Adrenal gland (tissue), 12 donors: Measurements from ENCODE around the gene PASD1. TPM values are rescaled to one million over a fixed set of nuclear protein-coding genes. Genes with fewer than 3 reads are reported as not detected.

Experiments
- DNase-seq, 7 donors: peaks; one replicate each; pipeline ENCODE4 v3.0.0-alpha.2; 2019 to 2020
- H3K27ac ChIP-seq, 5 donors: fragments of 200-600 bp; sonication (generic) in 4 of 5; 1 replicate in 3 of 5; 2 replicates in 2 of 5; pipeline versions ENCODE4 v1.5.1 to v1.8.0; 2016 to 2020; ENCODE audit warnings: mild to moderate bottlenecking in 1 of 5
- H3K27me3 ChIP-seq: fragments of 200-600 bp; 2 replicates; pipeline ENCODE4 v1.8.0; 2021
- H3K36me3 ChIP-seq, 2 donors: fragments of 200-600 bp; replicated peaks in 1 of 2; 1 replicate in 1 of 2; 2 replicates in 1 of 2; pipeline versions ENCODE4 v1.5.1 to v1.8.0; 2018 to 2022
- H3K4me1 ChIP-seq, 2 donors: fragments of 200-600 bp; replicated peaks in 1 of 2; 1 replicate in 1 of 2; 2 replicates in 1 of 2; pipeline versions ENCODE4 v1.5.1 to v1.8.0; 2018 to 2021
- H3K4me3 ChIP-seq, 4 donors: fragments of 200-600 bp; sonication (generic) in 3 of 4; one replicate each; pipeline ENCODE4 v1.5.1; 2016 to 2018
- H3K9me3 ChIP-seq, 3 donors: fragments of 200-600 bp; sonication (generic) in 1 of 3; replicated peaks in 1 of 3; 1 replicate in 2 of 3; 2 replicates in 1 of 3; pipeline versions ENCODE4 v1.5.1 to v1.8.0; 2016 to 2021
- POLR2A ChIP-seq, 2 donors: fragments of 450-650 bp; IDR thresholded peaks; one replicate each; pipeline ENCODE4 v1.6.1; 2017; ENCODE audit warnings: antibody characterized with exemption in 2 of 2, mild to moderate bottlenecking in 2 of 2, moderate library complexity in 1 of 2
- WGBS, 4 donors: extraction: QIAGEN DNeasy Blood & Tissue Kit in 2 of 4; methylation state at CpG; one replicate each; pipeline versions ENCODE4 v1.1.5 to v1.1.7; 2013 to 2017; 5-methylcytosine and 5-hydroxymethylcytosine counted together
- intact Hi-C, 2 donors: fragments of 100-400 bp; cut with DNase I; formaldehyde crosslinking; loops; one replicate each; pipeline versions ENCODE4 v1.14.1 to v1.15.0; 2022 to 2023
- polyA plus RNA-seq, 3 donors: library from polyadenylated mRNA; stranded (reverse); fragments of 200-250 nt in 2 of 3; fragments of 350-450 nt in 1 of 3; fragmentation: Illumina TruSeq in 1 of 3; extraction: RNeasy Lipid Tissue Mini Kit (QIAGEN cat#74804) in 1 of 3; gene quantifications; one replicate each; pipeline ENCODE4 v1.2.3, GENCODE V29; 2013 to 2014
- total RNA-seq, 9 donors: library from RNA; depleted of rRNA in 4 of 9; stranded (reverse); fragments of >200 nt in 4 of 9; fragments of 120-200 nt in 1 of 9; fragmentation: NEBNext Ultra II Directional in 1 of 9; extraction: Animal tissue kit (Norgen Biotek cat#: 25700) in 1 of 9; gene quantifications; one replicate each; pipeline versions ENCODE4 v1.1.0 to v1.2.4, GENCODE V29; 2013 to 2023
- TF ChIP-seq, protein P1 (sequence below), 6 experiments: fragments of 450-650 bp in 4 of 6; fragments of 200-600 bp in 2 of 6; sonication (generic) in 1 of 6; IDR thresholded peaks; 1 replicate in 5 of 6; 2 replicates in 1 of 6; pipeline versions ENCODE4 v1.5.1 to v1.8.0; 2016 to 2021; ENCODE audit warnings: antibody characterized with exemption in 6 of 6, mild to moderate bottlenecking in 2 of 6, moderate library complexity in 1 of 6
- donor health status: healthy with polysubstance abuse.
- donor health status: Bipolar disorder and iron deficiency.
- donor health status: DM: yes; HTN: yes; CAD: no.
- donor health status: DM: no; HTN: no; CAD: no.
- donor health status: DM: no; HTN: no; CAD: no.
- donor health status: DM: yes; HTN: yes; CAD: no.

PASD1 gene
- total and polyA plus RNA-seq, 12 donors, result 0.17 TPM; not detected in 11

DNA sequence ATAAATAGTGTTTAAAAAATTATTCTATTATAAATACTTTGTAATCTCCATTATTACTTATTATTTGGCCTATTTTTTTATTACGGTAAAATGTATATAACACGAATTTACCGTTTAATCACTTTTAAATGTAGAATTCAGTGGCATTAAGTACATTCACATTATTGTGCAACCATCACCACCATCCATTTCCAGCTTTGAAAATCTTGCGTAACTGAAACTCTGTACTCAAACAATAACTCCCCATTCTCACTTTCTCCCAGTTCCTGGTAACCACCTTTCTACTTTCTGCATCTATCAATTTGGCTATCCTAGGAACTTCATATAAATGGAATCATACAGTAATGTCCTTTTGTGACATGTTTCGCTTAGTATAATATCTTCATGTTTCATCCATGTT, 45.7 kb downstream of the PASD1 start:
- no peak for TF ChIP-seq POLR2A (IDR thresholded peaks at IDR 0.05)
- TF ChIP-seq, protein P1, sequence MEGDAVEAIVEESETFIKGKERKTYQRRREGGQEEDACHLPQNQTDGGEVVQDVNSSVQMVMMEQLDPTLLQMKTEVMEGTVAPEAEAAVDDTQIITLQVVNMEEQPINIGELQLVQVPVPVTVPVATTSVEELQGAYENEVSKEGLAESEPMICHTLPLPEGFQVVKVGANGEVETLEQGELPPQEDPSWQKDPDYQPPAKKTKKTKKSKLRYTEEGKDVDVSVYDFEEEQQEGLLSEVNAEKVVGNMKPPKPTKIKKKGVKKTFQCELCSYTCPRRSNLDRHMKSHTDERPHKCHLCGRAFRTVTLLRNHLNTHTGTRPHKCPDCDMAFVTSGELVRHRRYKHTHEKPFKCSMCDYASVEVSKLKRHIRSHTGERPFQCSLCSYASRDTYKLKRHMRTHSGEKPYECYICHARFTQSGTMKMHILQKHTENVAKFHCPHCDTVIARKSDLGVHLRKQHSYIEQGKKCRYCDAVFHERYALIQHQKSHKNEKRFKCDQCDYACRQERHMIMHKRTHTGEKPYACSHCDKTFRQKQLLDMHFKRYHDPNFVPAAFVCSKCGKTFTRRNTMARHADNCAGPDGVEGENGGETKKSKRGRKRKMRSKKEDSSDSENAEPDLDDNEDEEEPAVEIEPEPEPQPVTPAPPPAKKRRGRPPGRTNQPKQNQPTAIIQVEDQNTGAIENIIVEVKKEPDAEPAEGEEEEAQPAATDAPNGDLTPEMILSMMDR (IDR thresholded peaks at IDR 0.05), result no peak
- 66 to 88% (median 76%) methylated on average over 5 of the region's 5 CpGs for WGBS, 4 donors
- Histone ChIP-seq H3K27me3 (peaks cover 5% of the 10 kb centered on the region), H3K4me1 (no peaks in the 10 kb centered on the region), H3K36me3 (no peaks in the 10 kb centered on the region), H3K4me3 (no peak overlapping the region), H3K27ac (no peak overlapping the region), H3K9me3 (no peaks in the 10 kb centered on the region)
- DNase-seq, result no peak
- intact Hi-C loops, result no loop called here

GRCh38 chrX:151621422-151621821, 57.9 kb downstream of the PASD1 start:
- intact Hi-C loops, result no loop called here
- H3K4me3 ChIP-seq, result no peak overlapping the region
- WGBS, 4 donors, result 20 to 40% (median 30%) methylated on average over 3 of the region's 3 CpGs
- H3K9me3 ChIP-seq, result no peaks in the 10 kb centered on the region
- no peak for TF ChIP-seq POLR2A (IDR thresholded peaks at IDR 0.05)
- TF ChIP-seq, protein P1 (IDR thresholded peaks at IDR 0.05), result no peak
- H3K27ac ChIP-seq, result no peak overlapping the region
- H3K4me1 ChIP-seq, result no peaks in the 10 kb centered on the region
- DNase-seq, result no peak
- peaks cover 39% of the 10 kb centered on the region for H3K27me3 ChIP-seq
- no peaks in the 10 kb centered on the region for H3K36me3 ChIP-seq

DNA sequence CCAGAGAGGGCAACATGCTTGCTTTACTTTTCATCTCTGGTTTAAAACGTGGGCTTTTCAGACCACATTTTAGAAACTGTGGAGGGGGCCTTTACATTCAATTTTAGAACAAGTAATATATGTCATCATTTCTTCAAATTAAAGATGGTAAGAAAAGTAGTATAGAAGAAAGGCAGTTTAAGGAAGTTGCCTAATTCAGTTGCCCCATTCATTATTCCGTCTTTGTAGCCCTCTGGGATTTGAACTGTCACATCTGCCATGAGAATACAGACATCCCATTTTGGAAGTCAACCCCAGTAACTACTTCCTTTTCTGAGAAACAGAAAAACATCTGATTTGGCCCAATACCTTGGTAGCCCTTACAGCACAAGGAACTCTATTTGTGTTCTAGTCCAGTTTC, 61.2 kb downstream of the PASD1 start:
- 33 to 50% (median 37%) methylated on average over 2 of the region's 2 CpGs for WGBS, 4 donors
- intact Hi-C loops, result no loop called here

GRCh38 chrX:151631822-151632221, 68.3 kb downstream of the PASD1 start:
- DNase-seq, result no peak
- no peak overlapping the region for H3K4me3 ChIP-seq
- TF ChIP-seq, protein P1 (IDR thresholded peaks at IDR 0.05), result no peak
- no peak for TF ChIP-seq POLR2A (IDR thresholded peaks at IDR 0.05)
- no peaks in the 10 kb centered on the region for H3K4me1 ChIP-seq
- no peaks in the 10 kb centered on the region for H3K36me3 ChIP-seq
- intact Hi-C loops, result no loop called here
- no peaks in the 10 kb centered on the region for H3K9me3 ChIP-seq
- no peaks in the 10 kb centered on the region for H3K27me3 ChIP-seq
- H3K27ac ChIP-seq, result no peak overlapping the region
- 62 to 74% (median 69%) methylated on average over 2 of the region's 2 CpGs for WGBS, 4 donors

More for the DNA sequence above, 61.2 kb downstream of the PASD1 start:
- H3K4me3 ChIP-seq, result no peak overlapping the region
- no peaks in the 10 kb centered on the region for H3K36me3 ChIP-seq
- no peak for TF ChIP-seq POLR2A (IDR thresholded peaks at IDR 0.05)
- TF ChIP-seq, protein P1 (IDR thresholded peaks at IDR 0.05), result no peak
- peaks cover 31% of the 10 kb centered on the region for H3K27me3 ChIP-seq
- no peaks in the 10 kb centered on the region for H3K4me1 ChIP-seq
- H3K9me3 ChIP-seq, result no peaks in the 10 kb centered on the region
- DNase-seq, result no peak
- H3K27ac ChIP-seq, result no peak overlapping the region
